IPS DF 6.9 (cell line): Measurements from ENCODE around the gene PNPLA8.
"Not testable (repeated sequence)": the region's sequence is repeated elsewhere in the genome, so short reads cannot be mapped to it uniquely, and the experiment has no call there.

ENCODE experiments used
- DNase-seq: peaks from one replicate; pipeline ENCODE4 v3.0.0-alpha.2; 2013; ENCODE audit warnings: low read depth, low spot score
- H3K27ac ChIP-seq: one replicate; pipeline ENCODE4 v1.5.1; 2013; ENCODE audit warnings: low read length, control low read depth
- H3K27me3 ChIP-seq: 2 replicates; pipeline ENCODE4 v1.6.1; 2013; ENCODE audit warnings: mild to moderate bottlenecking, low read length; ENCODE audit not compliant: control insufficient read depth, insufficient read depth
- H3K36me3 ChIP-seq: 2 replicates; pipeline ENCODE4 v1.6.1; 2013; ENCODE audit warnings: low read length; ENCODE audit not compliant: control insufficient read depth, insufficient read depth
- H3K4me1 ChIP-seq: 2 replicates; pipeline ENCODE4 v1.6.1; 2013; ENCODE audit warnings: low read length; ENCODE audit not compliant: control insufficient read depth, insufficient read depth
- H3K4me3 ChIP-seq: 2 replicates; pipeline ENCODE4 v1.5.1; 2013; ENCODE audit warnings: mild to moderate bottlenecking, low read length
- H3K9me3 ChIP-seq: 2 replicates; pipeline ENCODE4 v1.6.1; 2013; ENCODE audit warnings: low read length, inconsistent platforms; ENCODE audit not compliant: control insufficient read depth, insufficient read depth
- WGBS: extraction: QIAGEN DNeasy Blood & Tissue Kit; methylation state at CpG from one replicate; pipeline ENCODE4 v1.1.7; 2013; ENCODE audit warnings: mixed read lengths, missing lambda C conversion rate; ENCODE audit not compliant: insufficient read length, insufficient coverage; 5-methylcytosine and 5-hydroxymethylcytosine counted together

PNPLA8 gene

GRCh38 chr7:108557617-108558016 is 31.7 kb upstream of the PNPLA8 start:
- no peaks in the 10 kb centered on the region for H3K36me3 ChIP-seq
- WGBS = no CpG with 5 or more reads among the region's 1 CpG
- no peaks in the 10 kb centered on the region for H3K4me1 ChIP-seq

GRCh38 chr7:108557191-108557590 is 31.3 kb upstream of the PNPLA8 start:
- Histone ChIP-seq H3K9me3 (0 out of 2 replicates have a peak, but pooled peaks cover 2% of the 10 kb centered on the region), H3K27me3 (no peaks in the 10 kb centered on the region), H3K4me1 (no peaks in the 10 kb centered on the region), H3K4me3 (no peak overlapping the region), H3K36me3 (no peaks in the 10 kb centered on the region), H3K27ac (no peak overlapping the region)
- no peak for DNase-seq
- WGBS = no CpG with 5 or more reads among the region's 3 CpGs

More at GRCh38 chr7:108557617-108558016, 31.7 kb upstream of the PNPLA8 start:
- 0 out of 2 replicates have a peak, but pooled peaks cover 2% of the 10 kb centered on the region for H3K9me3 ChIP-seq
- no peak for DNase-seq
- H3K4me3 ChIP-seq = no peak overlapping the region
- no peak overlapping the region for H3K27ac ChIP-seq
- no peaks in the 10 kb centered on the region for H3K27me3 ChIP-seq

- H3K4me1 ChIP-seq, H3K9me3 ChIP-seq, H3K36me3 ChIP-seq, DNase-seq, H3K27ac ChIP-seq, H3K27me3 ChIP-seq, H3K4me3 ChIP-seq: not testable (repeated sequence)
These were observed 30.7 kb upstream of the PNPLA8 start for GRCh38 chr7:108556665-108557064.

- not testable (repeated sequence) for H3K27ac ChIP-seq, H3K27me3 ChIP-seq, H3K4me3 ChIP-seq, H3K4me1 ChIP-seq, DNase-seq, H3K36me3 ChIP-seq, H3K9me3 ChIP-seq
- no CpG with 5 or more reads among the region's 2 CpGs for WGBS
These were observed 22.4 kb upstream of the PNPLA8 start for GRCh38 chr7:108548141-108548896.

GRCh38 chr7:108541478-108541877 is 15.5 kb upstream of the PNPLA8 start:
- H3K27ac ChIP-seq = no peak overlapping the region
- WGBS = no CpG with 5 or more reads among the region's 2 CpGs
- no peak for DNase-seq
- H3K4me1 ChIP-seq = no peaks in the 10 kb centered on the region
- H3K9me3 ChIP-seq = no peaks in the 10 kb centered on the region
- H3K4me3 ChIP-seq = no peak overlapping the region
- no peaks in the 10 kb centered on the region for H3K36me3 ChIP-seq
- H3K27me3 ChIP-seq = no peaks in the 10 kb centered on the region

- DNase-seq, H3K27me3 ChIP-seq, H3K4me3 ChIP-seq, H3K27ac ChIP-seq, H3K4me1 ChIP-seq, H3K9me3 ChIP-seq, H3K36me3 ChIP-seq: not testable (repeated sequence)
- no CpG with 5 or more reads among the region's 4 CpGs for WGBS
These were observed 12.8 kb upstream of the PNPLA8 start for GRCh38 chr7:108538685-108539084.

GRCh38 chr7:108538236-108538635 is 12.3 kb upstream of the PNPLA8 start:
- not testable (repeated sequence) for H3K9me3 ChIP-seq, H3K27me3 ChIP-seq, H3K27ac ChIP-seq, H3K4me3 ChIP-seq, H3K4me1 ChIP-seq, H3K36me3 ChIP-seq, DNase-seq
- WGBS = no CpG with 5 or more reads among the region's 2 CpGs

GRCh38 chr7:108537229-108537628 is 11.3 kb upstream of the PNPLA8 start:
- Histone ChIP-seq H3K4me3 (no peak overlapping the region), H3K4me1 (no peaks in the 10 kb centered on the region), H3K9me3 (no peaks in the 10 kb centered on the region), H3K36me3 (no peaks in the 10 kb centered on the region), H3K27ac (no peak overlapping the region), H3K27me3 (no peaks in the 10 kb centered on the region)
- WGBS = no CpG with 5 or more reads among the region's 2 CpGs
- no peak for DNase-seq

GRCh38 chr7:108535744-108536143 is 9.8 kb upstream of the PNPLA8 start:
- Histone ChIP-seq H3K27me3 (no peaks in the 10 kb centered on the region), H3K36me3 (no peaks in the 10 kb centered on the region), H3K9me3 (no peaks in the 10 kb centered on the region), H3K27ac (no peak overlapping the region), H3K4me3 (no peak overlapping the region), H3K4me1 (no peaks in the 10 kb centered on the region)
- no peak for DNase-seq
- no CpG with 5 or more reads among the region's 1 CpG for whole genome bisulfite sequencing

GRCh38 chr7:108535257-108535656 is 9.3 kb upstream of the PNPLA8 start:
- H3K27me3 ChIP-seq = no peaks in the 10 kb centered on the region
- no peaks in the 10 kb centered on the region for H3K4me1 ChIP-seq
- no peaks in the 10 kb centered on the region for H3K9me3 ChIP-seq
- no CpG with 5 or more reads among the region's 5 CpGs for WGBS
- H3K36me3 ChIP-seq = no peaks in the 10 kb centered on the region
- no peak for DNase-seq
- no peak overlapping the region for H3K4me3 ChIP-seq
- H3K27ac ChIP-seq = no peak overlapping the region

GRCh38 chr7:108533712-108534111 is 7.8 kb upstream of the PNPLA8 start:
- Histone ChIP-seq H3K9me3 (no peaks in the 10 kb centered on the region), H3K4me3 (no peak overlapping the region)

More at GRCh38 chr7:108533712-108534111, 7.8 kb upstream of the PNPLA8 start:
- H3K27me3 ChIP-seq = no peaks in the 10 kb centered on the region
- WGBS = 100% methylated on average over 1 of the region's 3 CpGs
- H3K27ac ChIP-seq = no peak overlapping the region
- no peaks in the 10 kb centered on the region for H3K36me3 ChIP-seq
- no peaks in the 10 kb centered on the region for H3K4me1 ChIP-seq
- no peak for DNase-seq
